Activated CD8-positive, alpha-beta memory T cell treated with anti-CD3 and anti-CD28 coated beads, Interleukin-2, amount 50 U/mL, for 4 hours (primary cell): Measurements from ENCODE around the gene PUS10.
"Not testable (repeated sequence)": the region's sequence is repeated elsewhere in the genome, so short reads cannot be mapped to it uniquely, and the experiment has no call there.

Source experiments
- DNase-seq: peaks from one replicate; pipeline ENCODE4 v3.0.0-alpha.2; 2020

Gene PUS10

GRCh38 chr2:61017556-61018317 lies at the start of gene PUS10, which contains the start of gene PEX13:
PUS10 (minus strand) TSS chr2:61018255; CDS start chr2:61011890, 6,365 bp downstream.
PEX13 (plus strand) TSS chr2:61017720; CDS start chr2:61017760, 40 bp downstream.
- peak; percentile 56 for DNase-seq

- DNase-seq, result peak; percentile 81
Observed at GRCh38 chr2:61065714-61066709, 48.0 kb upstream of the PUS10 start, which contains the start of gene SANBR. SANBR (plus strand) TSS chr2:61065871; CDS start chr2:61070351, 4,480 bp downstream.

GRCh38 chr2:61059382-61059781 lies 41.3 kb upstream of the PUS10 start:
- DNase-seq, result no peak

GRCh38 chr2:61057562-61057961 lies 39.5 kb upstream of the PUS10 start:
- DNase-seq, result no peak

- DNase-seq, result no peak
Observed at GRCh38 chr2:61055557-61055956, 37.5 kb upstream of the PUS10 start.

GRCh38 chr2:61045999-61046398 lies 27.9 kb upstream of the PUS10 start:
- no peak for DNase-seq

- no peak for DNase-seq
Observed at GRCh38 chr2:61045226-61045625, 27.2 kb upstream of the PUS10 start.

GRCh38 chr2:61044636-61045035 lies 26.6 kb upstream of the PUS10 start:
- DNase-seq, result no peak

- no peak for DNase-seq
Observed at GRCh38 chr2:61042807-61043206, 24.8 kb upstream of the PUS10 start.

GRCh38 chr2:61036643-61037042 lies 18.6 kb upstream of the PUS10 start:
- not testable (repeated sequence) for DNase-seq

- DNase-seq, result not testable (repeated sequence)
Observed at GRCh38 chr2:61034592-61034991, 16.5 kb upstream of the PUS10 start.

GRCh38 chr2:61029533-61029932 lies 11.5 kb upstream of the PUS10 start:
- DNase-seq, result no peak

GRCh38 chr2:61023670-61024069 lies 5.6 kb upstream of the PUS10 start:
- DNase-seq, result no peak

- DNase-seq, result no peak
Observed at GRCh38 chr2:61021228-61021660, 3.2 kb upstream of the PUS10 start.

- DNase-seq, result no peak
Observed at GRCh38 chr2:61018798-61019197, 743 bp upstream of the PUS10 start.

- no peak for DNase-seq
Observed at GRCh38 chr2:61018318-61018755, 282 bp upstream of the PUS10 start.

- peak; percentile 60 for DNase-seq
Observed at GRCh38 chr2:61017003-61017555, 976 bp downstream of the PUS10 start.

- no peak for DNase-seq
Observed at GRCh38 chr2:61016392-61017002, 1.6 kb downstream of the PUS10 start.

GRCh38 chr2:61015976-61016375 lies 2.1 kb downstream of the PUS10 start:
- DNase-seq, result no peak

GRCh38 chr2:61014763-61015162 lies 3.3 kb downstream of the PUS10 start:
- DNase-seq, result no peak

GRCh38 chr2:61013382-61013781 lies 4.7 kb downstream of the PUS10 start:
- DNase-seq, result no peak

- DNase-seq, result not testable (repeated sequence)
Observed at GRCh38 chr2:61012303-61012702, 5.8 kb downstream of the PUS10 start.

GRCh38 chr2:61011678-61012077 lies 6.4 kb downstream of the PUS10 start:
- no peak for DNase-seq
